Stimulated activated naive CD8-positive, alpha-beta T cell treated with anti-CD3 and anti-CD28 coated beads, Interleukin-15, Interleukin-2, amounts not matched to agents 100 ng/mL and 50 ng/mL, for 24 hours (primary cell): Measurements from ENCODE around the gene EFNB2.

Experiments
- H3K27ac Mint-ChIP-seq: one replicate; pipeline ENCODE4 v1.8.0; 2021; ENCODE audit warnings: mild to moderate bottlenecking, mixed read lengths
- H3K27me3 Mint-ChIP-seq: one replicate; pipeline ENCODE4 v1.8.0; 2021; ENCODE audit warnings: mixed read lengths
- H3K36me3 Mint-ChIP-seq: one replicate; pipeline ENCODE4 v1.8.0; 2021; ENCODE audit warnings: low read depth, mixed read lengths
- H3K4me1 Mint-ChIP-seq: one replicate; pipeline ENCODE4 v1.8.0; 2021; ENCODE audit warnings: low read depth, mixed read lengths
- H3K4me3 Mint-ChIP-seq: one replicate; pipeline ENCODE4 v1.8.0; 2021; ENCODE audit warnings: mild to moderate bottlenecking, mixed read lengths
- H3K9me3 Mint-ChIP-seq: one replicate; pipeline ENCODE4 v1.8.0; 2021; ENCODE audit warnings: mixed read lengths

The EFNB2 gene

GRCh38 chr13:106453101-106453500 is 82.4 kb downstream of the EFNB2 start:
- no peaks in the 10 kb centered on the region for H3K4me1 Mint-ChIP-seq
- H3K4me3 Mint-ChIP-seq = no peak overlapping the region
- H3K27me3 Mint-ChIP-seq = peaks cover 17% of the 10 kb centered on the region
- H3K36me3 Mint-ChIP-seq = no peaks in the 10 kb centered on the region
- no peak overlapping the region for H3K27ac Mint-ChIP-seq
- no peaks in the 10 kb centered on the region for H3K9me3 Mint-ChIP-seq

GRCh38 chr13:106450991-106451390 is 84.5 kb downstream of the EFNB2 start:
- no peak overlapping the region for H3K27ac Mint-ChIP-seq
- no peak overlapping the region for H3K4me3 Mint-ChIP-seq
- no peaks in the 10 kb centered on the region for H3K4me1 Mint-ChIP-seq
- no peaks in the 10 kb centered on the region for H3K9me3 Mint-ChIP-seq
- H3K36me3 Mint-ChIP-seq = no peaks in the 10 kb centered on the region
- H3K27me3 Mint-ChIP-seq = peaks cover 17% of the 10 kb centered on the region

- Mint-ChIP-seq H3K4me1 (no peaks in the 10 kb centered on the region), H3K27ac (no peak overlapping the region), H3K9me3 (no peaks in the 10 kb centered on the region), H3K27me3 (peaks cover 23% of the 10 kb centered on the region), H3K36me3 (no peaks in the 10 kb centered on the region), H3K4me3 (no peak overlapping the region)
Observed at GRCh38 chr13:106449096-106449495, 86.4 kb downstream of the EFNB2 start.

GRCh38 chr13:106445996-106446395 is 89.5 kb downstream of the EFNB2 start:
- H3K27me3 Mint-ChIP-seq = peaks cover 9% of the 10 kb centered on the region
- H3K4me1 Mint-ChIP-seq = no peaks in the 10 kb centered on the region
- H3K36me3 Mint-ChIP-seq = no peaks in the 10 kb centered on the region
- H3K9me3 Mint-ChIP-seq = no peaks in the 10 kb centered on the region
- H3K4me3 Mint-ChIP-seq = no peak overlapping the region
- no peak overlapping the region for H3K27ac Mint-ChIP-seq

GRCh38 chr13:106443607-106444322 is 91.7 kb downstream of the EFNB2 start:
- no peaks in the 10 kb centered on the region for H3K36me3 Mint-ChIP-seq
- H3K27ac Mint-ChIP-seq = no peak overlapping the region
- H3K9me3 Mint-ChIP-seq = no peaks in the 10 kb centered on the region
- H3K4me3 Mint-ChIP-seq = no peak overlapping the region
- H3K27me3 Mint-ChIP-seq = peaks cover 13% of the 10 kb centered on the region
- no peaks in the 10 kb centered on the region for H3K4me1 Mint-ChIP-seq

- Mint-ChIP-seq H3K36me3 (no peaks in the 10 kb centered on the region), H3K4me1 (no peaks in the 10 kb centered on the region), H3K27me3 (peaks cover 13% of the 10 kb centered on the region), H3K4me3 (no peak overlapping the region), H3K9me3 (no peaks in the 10 kb centered on the region), H3K27ac (no peak overlapping the region)
Observed at GRCh38 chr13:106440866-106441265, 94.6 kb downstream of the EFNB2 start.
